Astrocyte (in vitro differentiated cells and primary cell): ENCODE results near the gene ADORA2A. TPM values are rescaled to one million over a fixed set of nuclear protein-coding genes. Genes with fewer than 3 reads are reported as not detected.

Experiments used
- DNase-seq: peaks from one replicate; pipeline ENCODE4 v3.0.0-alpha.2; 2010; ENCODE audit warnings: low read depth
- FAIRE-seq: peaks from 2 replicates; lab custom pipeline; 2011; peaks lifted over from hg19 to GRCh38; lab: Jason Lieb, UNC
- H2AFZ ChIP-seq: 2 replicates; pipeline ENCODE4 v1.6.0; 2012; ENCODE audit warnings: low read depth, low read length, inconsistent platforms
- H3K27ac ChIP-seq: 2 replicates; pipeline ENCODE4 v1.5.1; 2011; ENCODE audit warnings: low read depth, low read length, inconsistent platforms
- H3K27me3 ChIP-seq: 2 replicates; pipeline ENCODE4 v1.6.0; 2011; ENCODE audit warnings: low read length, inconsistent platforms; ENCODE audit not compliant: insufficient read depth
- H3K36me3 ChIP-seq: 2 replicates; pipeline ENCODE4 v1.5.1; 2011; ENCODE audit warnings: low read length, inconsistent platforms; ENCODE audit not compliant: insufficient read depth
- H3K4me1 ChIP-seq: 2 replicates; pipeline ENCODE4 v1.5.1; 2011; ENCODE audit warnings: low read length, inconsistent platforms; ENCODE audit not compliant: insufficient read depth
- H3K4me2 ChIP-seq: 2 replicates; pipeline ENCODE4 v1.6.0; 2012; ENCODE audit warnings: low read length, inconsistent platforms
- H3K4me3 ChIP-seq: 2 replicates; pipeline ENCODE4 v1.5.1; 2011; ENCODE audit warnings: low read depth, mild to moderate bottlenecking, low read length, inconsistent platforms; ENCODE audit not compliant: insufficient read depth
- H3K79me2 ChIP-seq: 2 replicates; pipeline ENCODE4 v1.6.0; 2012; ENCODE audit warnings: mild to moderate bottlenecking, low read length, inconsistent platforms; ENCODE audit not compliant: insufficient read depth
- H3K9ac ChIP-seq: 2 replicates; pipeline ENCODE4 v1.6.0; 2012; ENCODE audit warnings: mild to moderate bottlenecking, low read length, inconsistent platforms
- H3K9me3 ChIP-seq: 2 replicates; pipeline ENCODE4 v1.5.1; 2012; ENCODE audit warnings: low read depth, mild to moderate bottlenecking, low read length, inconsistent platforms; ENCODE audit not compliant: insufficient read depth
- H4K20me1 ChIP-seq: 2 replicates; pipeline ENCODE4 v1.6.0; 2012; ENCODE audit warnings: low read length, inconsistent platforms; ENCODE audit not compliant: insufficient read depth
- H3K27ac Mint-ChIP-seq: one replicate; pipeline ENCODE4 v1.8.0; 2021; ENCODE audit warnings: mild to moderate bottlenecking, mixed read lengths; ENCODE audit not compliant: unreplicated experiment
- H3K27me3 Mint-ChIP-seq: one replicate; pipeline ENCODE4 v1.8.0; 2021; ENCODE audit warnings: low read depth, mixed read lengths; ENCODE audit not compliant: unreplicated experiment
- H3K36me3 Mint-ChIP-seq: one replicate; pipeline ENCODE4 v1.8.0; 2021; ENCODE audit warnings: low read depth, mixed read lengths; ENCODE audit not compliant: unreplicated experiment
- H3K4me1 Mint-ChIP-seq: one replicate; pipeline ENCODE4 v1.8.0; 2021; ENCODE audit warnings: low read depth, mixed read lengths; ENCODE audit not compliant: unreplicated experiment
- H3K4me3 Mint-ChIP-seq: one replicate; pipeline ENCODE4 v1.8.0; 2021; ENCODE audit warnings: mild to moderate bottlenecking, moderate library complexity, mixed read lengths; ENCODE audit not compliant: unreplicated experiment
- H3K9me3 Mint-ChIP-seq: one replicate; pipeline ENCODE4 v1.8.0; 2021; ENCODE audit warnings: mild to moderate bottlenecking, mixed read lengths; ENCODE audit not compliant: unreplicated experiment
- CTCF ChIP-seq: IDR thresholded peaks from 2 replicates; pipeline ENCODE4 v1.5.1; 2011; ENCODE audit warnings: low read depth, mild to moderate bottlenecking, inconsistent platforms, low read length, moderate library complexity; ENCODE audit not compliant: insufficient read depth
- EZH2 ChIP-seq: IDR thresholded peaks from 2 replicates; pipeline ENCODE4 v1.6.1; 2012; ENCODE audit warnings: mild to moderate bottlenecking, low read length, inconsistent platforms; ENCODE audit not compliant: insufficient read depth
- total RNA-seq: library from RNA; stranded (reverse); gene quantifications from 2 replicates; pipeline ENCODE4 v1.2.1, GENCODE V29; 2021

ADORA2A gene
- total RNA-seq, 1 donor from 2014 or later, result 3.9 TPM

DNA sequence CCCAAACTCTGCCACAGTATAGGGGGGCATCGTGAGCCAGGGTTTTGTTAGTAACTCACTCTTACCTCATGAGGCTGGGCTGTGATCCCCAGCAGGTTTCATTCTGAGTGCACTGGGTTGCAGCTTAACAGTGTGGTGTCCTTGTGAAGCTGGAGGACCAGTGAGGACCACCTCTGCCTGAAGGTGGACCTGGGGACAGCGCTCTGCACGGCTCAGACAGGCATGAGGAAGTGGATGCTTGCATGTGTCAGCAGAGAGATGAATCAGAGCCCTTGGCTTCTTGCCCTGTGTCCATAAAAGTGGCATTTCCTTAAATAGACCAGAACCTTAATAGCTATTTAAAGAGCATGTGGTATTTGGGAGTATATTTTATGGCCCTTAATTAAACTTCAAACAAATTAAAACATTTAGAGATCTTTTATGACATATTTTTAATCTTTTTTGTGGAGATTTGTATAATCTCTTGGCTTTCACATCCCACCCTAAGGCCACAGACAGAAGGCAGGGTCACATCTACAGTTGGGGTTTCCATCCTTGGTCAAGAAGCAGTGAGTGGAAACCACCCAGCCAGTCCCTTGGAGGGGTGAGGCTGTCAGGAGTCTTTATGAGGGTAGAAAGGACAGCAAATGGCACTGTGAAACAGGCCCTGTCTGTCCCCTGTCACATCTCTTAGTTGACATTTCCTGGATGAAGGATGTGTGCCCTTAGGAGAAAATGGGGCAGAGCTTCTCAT, 24.8 kb upstream of the ADORA2A start:
- Mint-ChIP-seq H3K4me1 (peaks cover 55% of the 10 kb centered on the region), H3K27ac (no peak overlapping the region), H3K27me3 (no peaks in the 10 kb centered on the region), H3K4me3 (peak overlapping the region; percentile 45), H3K9me3 (no peaks in the 10 kb centered on the region), H3K36me3 (peaks cover 34% of the 10 kb centered on the region)
- peaks cover 25% of the 10 kb centered on the region for H3K4me1 ChIP-seq
- peak overlapping the region; percentile 35 for H3K27ac ChIP-seq
- H4K20me1 ChIP-seq, result peaks cover 21% of the 10 kb centered on the region
- H3K4me2 ChIP-seq, result peak overlapping the region; percentile 58
- DNase-seq (peak; percentile 93), FAIRE-seq (peak; percentile 97)
- TF ChIP-seq EZH2, result no peak
- TF ChIP-seq CTCF, result no peak
- no peak overlapping the region for H3K9ac ChIP-seq
- no peak overlapping the region for H2AFZ ChIP-seq
- H3K79me2 ChIP-seq, result peaks cover 2% of the 10 kb centered on the region
- H3K9me3 ChIP-seq, result no peaks in the 10 kb centered on the region
- no peak overlapping the region for H3K4me3 ChIP-seq
- H3K27me3 ChIP-seq, result no peaks in the 10 kb centered on the region
- no peaks in the 10 kb centered on the region for H3K36me3 ChIP-seq

DNA sequence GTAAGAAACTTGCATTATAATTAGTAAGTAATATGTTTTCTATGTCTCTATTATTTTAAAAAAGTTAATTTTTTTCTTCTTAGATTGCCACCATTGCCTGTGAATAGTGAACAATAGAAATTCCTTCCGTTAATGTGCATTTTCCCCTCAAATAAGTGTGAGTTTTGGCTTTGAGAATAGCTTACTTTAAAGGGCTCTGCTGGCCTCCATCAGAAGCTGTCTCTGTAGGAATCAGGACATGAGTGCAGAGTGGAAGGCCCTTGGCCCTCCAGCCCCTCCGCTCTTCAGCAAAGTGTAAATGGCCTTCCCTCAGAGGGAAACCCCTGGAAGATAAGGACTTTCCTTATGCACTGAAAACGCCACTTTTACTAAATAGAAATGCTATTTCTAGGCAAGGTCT, 24.1 kb upstream of the ADORA2A start:
- Histone ChIP-seq H3K9me3 (no peaks in the 10 kb centered on the region), H3K36me3 (no peaks in the 10 kb centered on the region), H3K79me2 (peaks cover 7% of the 10 kb centered on the region), H3K4me1 (peaks cover 26% of the 10 kb centered on the region), H3K4me2 (no peak overlapping the region), H4K20me1 (peaks cover 28% of the 10 kb centered on the region), H3K9ac (no peak overlapping the region), H3K27me3 (no peaks in the 10 kb centered on the region), H3K4me3 (no peak overlapping the region), H2AFZ (no peak overlapping the region), H3K27ac (no peak overlapping the region)
- no peaks in the 10 kb centered on the region for H3K9me3 Mint-ChIP-seq
- DNase-seq, result no peak
- H3K4me1 Mint-ChIP-seq, result peaks cover 52% of the 10 kb centered on the region
- no peak for TF ChIP-seq EZH2
- no peak for TF ChIP-seq CTCF
- no peak overlapping the region for H3K4me3 Mint-ChIP-seq
- no peak overlapping the region for H3K27ac Mint-ChIP-seq
- H3K36me3 Mint-ChIP-seq, result peaks cover 29% of the 10 kb centered on the region
- no peaks in the 10 kb centered on the region for H3K27me3 Mint-ChIP-seq
- FAIRE-seq, result no peak
